ENCODE data around the gene PPCDC. TPM values are rescaled to one million over a fixed set of nuclear protein-coding genes. Genes with fewer than 3 reads are reported as not detected.

Gene PPCDC
- total and polyA plus RNA-seq, 10 of the 15 experiments (the other 5 are each of a cell fraction or from before 2014, with no cell fraction given), result 32.5 to 135 (median 55.0) TPM

DNA sequence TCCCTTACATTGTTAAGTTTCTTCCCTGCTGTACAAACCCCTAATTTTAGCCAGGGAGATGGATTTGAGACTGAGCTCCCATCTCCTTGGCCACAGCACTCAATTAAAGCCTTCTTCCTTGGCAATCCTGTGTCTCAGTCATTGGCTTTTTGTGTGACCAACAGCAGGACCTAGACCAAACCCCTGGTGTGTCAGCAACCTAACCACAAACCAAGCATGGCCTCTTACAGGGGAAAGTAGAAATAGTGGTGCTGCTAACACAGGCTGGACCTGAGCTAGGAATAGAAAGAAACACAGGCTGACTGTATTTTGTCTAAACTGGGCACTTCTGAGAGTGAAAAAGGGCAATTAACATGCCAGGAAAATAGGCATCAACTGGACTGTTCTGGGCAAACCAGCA is 37.9 kb downstream of the PPCDC start (continued):
- TF ChIP-seq ZNF592 (IDR thresholded peaks at IDR 0.05) (no peak), HDGF (IDR thresholded peaks at IDR 0.05) (no peak), ZNF687 (IDR thresholded peaks at IDR 0.05) (peak; percentile 65), HDAC2 (IDR thresholded peaks at IDR 0.05) (no peak), ZBTB33 (IDR thresholded peaks at IDR 0.05) (no peak), POLR2A (IDR thresholded peaks at IDR 0.05; ENCODE audit: low read depth, low read length) (no peak), BHLHE40 (IDR thresholded peaks at IDR 0.05; ENCODE audit: borderline replicate concordance in 1 of 2, low read depth in 2 of 2, low read length in 1 of 2) (peak in 1 of 2 experiments; percentile 42; a peak in 1 of 4 replicates), PAX5 (IDR thresholded peaks at IDR 0.05; ENCODE audit: borderline replicate concordance, low read depth, low read length) (0 out of 2 replicates have a peak, but pooled peaks have one; percentile 53), ZBTB4 (CRISPR knock-in tag; IDR thresholded peaks at IDR 0.05) (no peak), MEF2A (IDR thresholded peaks at IDR 0.05; ENCODE audit: insufficient read depth, low read depth, low read length) (0 out of 2 replicates have a peak, but pooled peaks have one; percentile 46)
- TF ChIP-seq, protein P1, sequence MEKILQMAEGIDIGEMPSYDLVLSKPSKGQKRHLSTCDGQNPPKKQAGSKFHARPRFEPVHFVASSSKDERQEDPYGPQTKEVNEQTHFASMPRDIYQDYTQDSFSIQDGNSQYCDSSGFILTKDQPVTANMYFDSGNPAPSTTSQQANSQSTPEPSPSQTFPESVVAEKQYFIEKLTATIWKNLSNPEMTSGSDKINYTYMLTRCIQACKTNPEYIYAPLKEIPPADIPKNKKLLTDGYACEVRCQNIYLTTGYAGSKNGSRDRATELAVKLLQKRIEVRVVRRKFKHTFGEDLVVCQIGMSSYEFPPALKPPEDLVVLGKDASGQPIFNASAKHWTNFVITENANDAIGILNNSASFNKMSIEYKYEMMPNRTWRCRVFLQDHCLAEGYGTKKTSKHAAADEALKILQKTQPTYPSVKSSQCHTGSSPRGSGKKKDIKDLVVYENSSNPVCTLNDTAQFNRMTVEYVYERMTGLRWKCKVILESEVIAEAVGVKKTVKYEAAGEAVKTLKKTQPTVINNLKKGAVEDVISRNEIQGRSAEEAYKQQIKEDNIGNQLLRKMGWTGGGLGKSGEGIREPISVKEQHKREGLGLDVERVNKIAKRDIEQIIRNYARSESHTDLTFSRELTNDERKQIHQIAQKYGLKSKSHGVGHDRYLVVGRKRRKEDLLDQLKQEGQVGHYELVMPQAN (conservative IDR thresholded peaks at IDR 0.05), result no peak
- TF ChIP-seq, protein P2, sequence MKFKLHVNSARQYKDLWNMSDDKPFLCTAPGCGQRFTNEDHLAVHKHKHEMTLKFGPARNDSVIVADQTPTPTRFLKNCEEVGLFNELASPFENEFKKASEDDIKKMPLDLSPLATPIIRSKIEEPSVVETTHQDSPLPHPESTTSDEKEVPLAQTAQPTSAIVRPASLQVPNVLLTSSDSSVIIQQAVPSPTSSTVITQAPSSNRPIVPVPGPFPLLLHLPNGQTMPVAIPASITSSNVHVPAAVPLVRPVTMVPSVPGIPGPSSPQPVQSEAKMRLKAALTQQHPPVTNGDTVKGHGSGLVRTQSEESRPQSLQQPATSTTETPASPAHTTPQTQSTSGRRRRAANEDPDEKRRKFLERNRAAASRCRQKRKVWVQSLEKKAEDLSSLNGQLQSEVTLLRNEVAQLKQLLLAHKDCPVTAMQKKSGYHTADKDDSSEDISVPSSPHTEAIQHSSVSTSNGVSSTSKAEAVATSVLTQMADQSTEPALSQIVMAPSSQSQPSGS (IDR thresholded peaks at IDR 0.05; ENCODE audit: low read length), result no peak; the same call in 1 of the 2 replicates

Data from GM12878 (cell line).